ENCODE results near the gene NAV2. TPM values are rescaled to one million over a fixed set of nuclear protein-coding genes. Genes with fewer than 3 reads are reported as not detected.
A peak's percentile ranks its signal among the peaks of the same experiment; 100 is the strongest.

NAV2 gene
- total and polyA plus RNA-seq, 7 donors, result 1.2 to 62.6 (median 22.1) TPM

DNA sequence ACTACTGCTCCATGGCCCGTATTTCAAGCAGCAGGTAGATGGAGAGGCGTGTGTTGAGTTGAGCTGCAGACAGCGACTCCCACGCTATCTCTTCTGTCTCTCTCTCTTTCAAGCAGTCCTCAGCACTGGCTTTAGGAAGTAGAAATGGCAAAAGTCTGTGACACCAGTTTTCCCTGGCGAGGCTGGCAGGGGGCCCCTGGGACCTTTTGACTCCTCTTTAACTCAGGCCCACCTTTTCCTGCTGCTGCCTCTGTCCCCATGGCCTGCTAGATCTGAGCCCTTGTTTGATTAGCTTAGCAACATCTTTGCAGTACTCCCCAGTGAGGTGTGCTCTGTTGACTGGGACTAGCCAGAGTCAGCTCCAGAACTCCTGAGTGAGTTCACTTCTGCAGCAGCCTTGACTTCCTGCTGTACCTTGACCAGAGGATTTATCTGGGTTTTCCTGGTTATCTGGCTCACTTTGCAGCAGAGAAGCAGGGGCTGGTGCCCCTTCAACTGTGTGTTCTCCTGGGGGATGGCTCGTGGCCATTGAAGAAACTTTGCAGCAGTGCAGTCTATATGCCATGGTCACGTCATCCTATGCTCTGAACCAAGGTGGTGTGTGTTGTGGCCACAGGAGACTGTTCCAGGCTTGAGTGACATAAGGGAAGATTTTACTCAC is 263.8 kb downstream of the NAV2 start:
- intact Hi-C loops (cut with DNase I), result no loop called here
- H3K27me3 ChIP-seq, result no peaks in the 10 kb centered on the region
- WGBS, 2 donors, result 79 to 85% methylated on average over 7 of the region's 7 CpGs
- peak; percentile 38 for DNase-seq
- no peak overlapping the region for H3K4me3 ChIP-seq
- TF ChIP-seq, protein P1, sequence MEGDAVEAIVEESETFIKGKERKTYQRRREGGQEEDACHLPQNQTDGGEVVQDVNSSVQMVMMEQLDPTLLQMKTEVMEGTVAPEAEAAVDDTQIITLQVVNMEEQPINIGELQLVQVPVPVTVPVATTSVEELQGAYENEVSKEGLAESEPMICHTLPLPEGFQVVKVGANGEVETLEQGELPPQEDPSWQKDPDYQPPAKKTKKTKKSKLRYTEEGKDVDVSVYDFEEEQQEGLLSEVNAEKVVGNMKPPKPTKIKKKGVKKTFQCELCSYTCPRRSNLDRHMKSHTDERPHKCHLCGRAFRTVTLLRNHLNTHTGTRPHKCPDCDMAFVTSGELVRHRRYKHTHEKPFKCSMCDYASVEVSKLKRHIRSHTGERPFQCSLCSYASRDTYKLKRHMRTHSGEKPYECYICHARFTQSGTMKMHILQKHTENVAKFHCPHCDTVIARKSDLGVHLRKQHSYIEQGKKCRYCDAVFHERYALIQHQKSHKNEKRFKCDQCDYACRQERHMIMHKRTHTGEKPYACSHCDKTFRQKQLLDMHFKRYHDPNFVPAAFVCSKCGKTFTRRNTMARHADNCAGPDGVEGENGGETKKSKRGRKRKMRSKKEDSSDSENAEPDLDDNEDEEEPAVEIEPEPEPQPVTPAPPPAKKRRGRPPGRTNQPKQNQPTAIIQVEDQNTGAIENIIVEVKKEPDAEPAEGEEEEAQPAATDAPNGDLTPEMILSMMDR (IDR thresholded peaks at IDR 0.05), result no peak
- TF ChIP-seq EP300 (IDR thresholded peaks at IDR 0.05) (no peak), POLR2AphosphoS5 (IDR thresholded peaks at IDR 0.05) (no peak), POLR2A (IDR thresholded peaks at IDR 0.05) (no peak)
- H3K36me3 ChIP-seq, result peaks cover 0 to 40% (median 0%) of the 10 kb centered on the region in 4 donors
- H3K4me1 ChIP-seq, result peaks cover 0 to 37% (median 29%) of the 10 kb centered on the region in 4 donors
- H3K9me3 ChIP-seq, result no peaks in the 10 kb centered on the region
- no peak overlapping the region for H3K27ac ChIP-seq

DNA sequence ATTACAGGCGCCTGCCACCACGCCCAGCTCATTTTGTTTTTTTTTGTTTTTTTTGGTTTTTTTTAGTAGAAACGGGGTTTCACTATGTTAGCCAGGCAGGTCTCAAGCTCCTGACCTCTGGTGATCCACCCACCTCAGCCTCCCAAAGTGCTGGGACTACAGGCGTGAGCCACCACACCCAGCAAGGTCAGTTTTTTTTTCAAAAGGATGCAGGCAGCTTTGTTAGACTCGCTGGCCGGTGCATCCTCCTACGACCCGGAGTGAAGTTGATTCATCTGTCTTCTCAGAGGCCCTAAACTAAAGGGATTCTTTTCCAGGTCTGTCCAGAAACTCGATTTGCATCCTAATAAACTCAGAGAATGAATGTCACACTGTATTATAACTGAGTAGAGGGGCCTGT is 265.3 kb downstream of the NAV2 start:
- Histone ChIP-seq H3K36me3 (peaks cover 0 to 25% (median 0%) of the 10 kb centered on the region in 4 donors), H3K4me1 (peaks cover 0 to 52% (median 44%) of the 10 kb centered on the region in 4 donors), H3K4me3 (no peak overlapping the region), H3K27me3 (no peaks in the 10 kb centered on the region), H3K9me3 (no peaks in the 10 kb centered on the region), H3K27ac (peak overlapping the region in 2 of 4 donors; percentile 74 to 78)
- 93 to 94% methylated on average over 9 of the region's 9 CpGs for WGBS, 2 donors
- peak; percentile 10 for DNase-seq
- intact Hi-C loops (cut with DNase I), result no loop called here
- TF ChIP-seq, protein P1 (IDR thresholded peaks at IDR 0.05), result no peak
- TF ChIP-seq EP300 (IDR thresholded peaks at IDR 0.05), result no peak
- no peak for TF ChIP-seq POLR2A (IDR thresholded peaks at IDR 0.05)
- no peak for TF ChIP-seq POLR2AphosphoS5 (IDR thresholded peaks at IDR 0.05)

DNA sequence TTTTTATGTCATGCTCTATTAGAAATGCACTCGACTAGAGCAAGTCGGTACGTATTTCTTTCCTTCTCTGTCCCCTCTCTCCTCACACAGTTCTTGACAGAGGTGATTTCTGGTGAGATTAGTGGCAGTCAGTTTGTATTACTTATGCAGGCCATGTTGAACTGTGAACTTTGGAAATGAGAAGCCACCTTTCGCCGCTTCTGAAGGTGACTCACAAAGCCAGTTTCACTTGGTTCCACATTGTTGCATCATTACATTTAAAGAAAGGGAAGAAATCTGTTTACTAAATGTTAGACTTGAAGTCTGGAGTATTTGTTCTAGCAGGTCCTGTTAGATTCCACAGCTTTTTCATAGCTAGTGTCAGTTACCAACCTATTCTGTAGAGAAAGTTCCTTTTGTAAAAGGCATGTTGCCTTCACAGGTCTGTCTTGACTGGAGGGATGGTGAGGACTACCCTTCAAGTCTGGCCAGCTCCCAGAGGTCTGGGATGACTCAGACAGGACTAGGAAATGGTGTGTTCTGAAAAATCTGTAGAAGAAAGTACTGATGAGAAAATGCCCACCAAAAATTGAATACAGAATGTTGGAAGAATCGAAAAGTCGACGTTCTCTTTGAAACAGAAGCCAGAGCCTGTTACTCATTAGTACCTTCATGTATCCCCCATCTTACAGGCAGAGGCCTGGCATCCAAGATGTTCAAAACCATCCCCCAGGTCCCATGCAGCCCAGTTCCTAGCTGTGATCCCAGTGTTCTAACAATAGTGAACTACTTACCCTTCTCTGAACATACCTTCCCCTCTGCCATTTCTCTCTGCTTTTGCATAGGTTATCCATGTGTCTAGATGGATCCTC is 266.3 kb downstream of the NAV2 start:
- Histone ChIP-seq H3K27me3 (no peaks in the 10 kb centered on the region), H3K4me1 (peaks cover 0 to 61% (median 52%) of the 10 kb centered on the region in 4 donors), H3K27ac (peak overlapping the region in 3 of 4 donors; percentile 74 to 83 (median 78)), H3K4me3 (no peak overlapping the region), H3K9me3 (no peaks in the 10 kb centered on the region), H3K36me3 (peaks cover 0 to 17% (median 0%) of the 10 kb centered on the region in 4 donors)
- 82 to 85% methylated on average over 8 of the region's 8 CpGs for WGBS, 2 donors
- intact Hi-C loops (cut with DNase I), result no loop called here
- TF ChIP-seq POLR2A (IDR thresholded peaks at IDR 0.05), result no peak
- TF ChIP-seq, protein P1 (IDR thresholded peaks at IDR 0.05), result no peak
- DNase-seq, result peak; percentile 64

DNA sequence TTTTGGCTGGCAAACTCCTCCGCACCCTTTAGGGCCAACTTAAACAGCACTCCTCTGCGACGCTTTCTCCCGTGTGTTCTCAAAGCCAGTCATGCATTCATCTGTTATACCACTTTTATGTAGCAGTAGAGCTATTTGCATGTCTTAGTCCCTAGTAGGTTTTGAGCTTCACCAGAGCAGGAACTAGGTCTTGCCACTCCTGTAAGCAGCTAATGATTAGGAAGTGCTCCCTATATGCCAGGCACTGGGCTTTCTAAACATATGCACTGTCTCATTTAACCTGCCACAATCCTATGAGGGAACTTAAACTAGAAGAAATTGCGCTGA is 266.8 kb downstream of the NAV2 start:
- 78 to 96% methylated on average over 5 of the region's 5 CpGs for WGBS, 2 donors
- H3K27ac ChIP-seq, result peak overlapping the region in 3 of 4 donors; percentile 74 to 83 (median 78)
- intact Hi-C loops (cut with DNase I), result no loop called here
- no peaks in the 10 kb centered on the region for H3K27me3 ChIP-seq
- TF ChIP-seq POLR2AphosphoS5 (IDR thresholded peaks at IDR 0.05), result no peak
- TF ChIP-seq POLR2A (IDR thresholded peaks at IDR 0.05), result no peak
- TF ChIP-seq, protein P1 (IDR thresholded peaks at IDR 0.05), result no peak
- TF ChIP-seq EP300 (IDR thresholded peaks at IDR 0.05), result no peak
- H3K4me3 ChIP-seq, result no peak overlapping the region
- no peak for DNase-seq
- H3K9me3 ChIP-seq, result no peaks in the 10 kb centered on the region
- peaks cover 0 to 22% (median 0%) of the 10 kb centered on the region in 4 donors for H3K36me3 ChIP-seq
- peaks cover 0 to 66% (median 58%) of the 10 kb centered on the region in 4 donors for H3K4me1 ChIP-seq
